HuH-7 (cell line): Measurements from ENCODE around the gene NRIP2.
"Not testable (repeated sequence)": the region's sequence is repeated elsewhere in the genome, so short reads cannot be mapped to it uniquely, and the experiment has no call there.

ENCODE experiments used
- DNase-seq: peaks from one replicate; pipeline ENCODE4 v3.0.0; 2011; ENCODE audit warnings: low spot score

NRIP2 gene, protein sequence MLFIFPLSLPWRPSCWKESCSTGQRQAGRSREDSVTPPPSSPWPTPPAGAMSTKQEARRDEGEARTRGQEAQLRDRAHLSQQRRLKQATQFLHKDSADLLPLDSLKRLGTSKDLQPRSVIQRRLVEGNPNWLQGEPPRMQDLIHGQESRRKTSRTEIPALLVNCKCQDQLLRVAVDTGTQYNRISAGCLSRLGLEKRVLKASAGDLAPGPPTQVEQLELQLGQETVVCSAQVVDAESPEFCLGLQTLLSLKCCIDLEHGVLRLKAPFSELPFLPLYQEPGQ

DNA sequence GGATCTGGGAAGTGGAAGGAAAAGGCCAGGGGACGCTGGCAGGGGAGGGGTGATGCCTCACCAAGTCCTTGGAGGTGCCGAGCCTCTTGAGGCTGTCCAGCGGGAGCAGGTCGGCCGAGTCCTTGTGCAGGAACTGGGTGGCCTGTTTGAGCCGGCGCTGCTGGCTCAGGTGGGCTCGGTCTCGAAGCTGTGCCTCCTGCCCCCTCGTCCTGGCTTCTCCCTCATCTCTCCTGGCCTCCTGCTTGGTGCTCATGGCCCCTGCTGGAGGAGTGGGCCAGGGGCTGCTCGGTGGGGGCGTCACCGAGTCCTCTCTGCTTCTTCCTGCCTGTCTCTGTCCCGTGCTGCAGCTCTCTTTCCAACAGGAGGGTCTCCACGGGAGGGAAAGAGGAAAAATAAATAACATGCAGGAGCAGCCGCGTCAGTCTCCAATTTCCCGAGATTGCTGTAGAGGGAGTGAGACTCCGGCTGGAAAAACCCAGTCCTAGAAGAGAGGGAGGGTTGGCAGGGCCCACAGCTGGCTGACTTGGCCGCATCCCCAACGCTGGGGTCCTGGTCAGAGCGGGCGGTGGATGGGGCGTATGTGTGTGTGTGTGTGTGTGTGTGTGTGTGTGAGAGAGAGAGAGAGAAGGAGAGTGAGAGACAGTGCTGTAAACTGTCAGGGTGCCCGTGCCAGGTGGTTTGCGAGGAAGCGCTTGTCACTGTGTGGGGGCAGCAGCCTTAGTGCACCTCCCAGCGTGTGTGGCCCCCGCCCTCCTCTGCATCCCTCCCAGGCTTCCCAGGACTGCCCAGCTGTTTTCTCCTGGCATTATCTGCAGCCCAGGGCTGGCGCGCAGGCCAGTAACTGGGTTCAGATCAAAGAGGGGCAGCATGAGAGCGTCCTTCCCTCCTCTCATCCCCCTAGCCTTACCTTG is at the start of gene NRIP2:
NRIP2 (minus strand) TSS at position 455 of the 911 bp plus-strand sequence; CDS start at position 403, 52 bp downstream.
- DNase-seq = no peak

DNA sequence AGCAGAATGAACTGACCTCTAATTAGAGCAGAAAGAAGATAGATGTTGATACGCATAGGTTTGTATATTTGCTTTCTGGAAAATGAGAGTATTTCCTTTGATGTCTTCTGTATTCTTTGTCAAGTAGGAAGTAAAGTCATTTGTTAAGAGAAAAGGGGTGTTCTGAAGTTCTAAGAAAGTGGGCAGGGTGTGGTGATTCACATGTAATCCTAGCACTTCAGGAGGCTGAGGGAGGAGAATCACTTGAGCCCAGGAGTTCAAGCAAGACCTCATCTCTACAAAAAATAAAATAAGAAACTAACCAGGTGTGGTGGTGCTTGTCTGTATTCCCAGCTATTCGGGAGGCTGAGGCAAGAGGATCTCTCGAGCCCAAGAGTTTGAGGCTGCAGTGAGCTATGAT is 45.0 kb upstream of the NRIP2 start:
- no peak for DNase-seq

DNA sequence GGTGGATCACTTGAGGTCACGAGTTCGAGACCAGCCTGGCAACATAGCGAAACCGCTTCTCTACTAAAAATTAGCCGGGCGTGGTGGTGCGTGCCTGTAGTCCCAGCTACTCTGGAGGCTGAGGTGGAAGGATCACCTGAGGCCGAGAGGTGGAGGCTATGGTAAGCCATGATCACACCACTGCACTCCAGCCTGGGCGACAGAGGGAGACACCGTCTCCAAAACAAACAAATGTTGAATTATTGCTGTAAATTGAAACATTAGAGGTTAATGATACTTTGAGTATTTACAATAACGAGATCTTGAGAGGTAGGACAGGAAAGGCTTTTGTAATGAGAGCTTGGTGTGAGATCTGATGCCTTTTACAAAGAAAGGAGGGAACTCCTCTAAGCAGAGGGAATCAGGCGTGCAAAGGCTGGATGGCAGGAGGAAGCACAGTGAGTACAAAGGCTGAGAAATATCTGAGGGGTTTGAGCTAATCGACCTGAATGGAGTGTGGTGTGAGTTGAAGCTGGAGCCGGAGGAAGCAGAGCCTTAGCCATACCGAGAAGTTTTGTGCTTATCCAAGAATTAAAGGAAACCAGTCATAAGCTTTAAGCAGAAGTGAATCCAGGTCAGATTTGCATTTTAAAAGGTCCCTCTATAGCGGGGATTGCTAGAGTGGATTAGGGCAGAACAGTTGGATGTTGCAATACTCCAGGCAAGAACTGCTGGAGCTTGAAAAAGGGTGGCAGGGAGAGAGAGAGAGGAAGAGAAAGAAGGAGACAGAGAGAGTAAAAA is 43.3 kb upstream of the NRIP2 start:
- DNase-seq = no peak

DNA sequence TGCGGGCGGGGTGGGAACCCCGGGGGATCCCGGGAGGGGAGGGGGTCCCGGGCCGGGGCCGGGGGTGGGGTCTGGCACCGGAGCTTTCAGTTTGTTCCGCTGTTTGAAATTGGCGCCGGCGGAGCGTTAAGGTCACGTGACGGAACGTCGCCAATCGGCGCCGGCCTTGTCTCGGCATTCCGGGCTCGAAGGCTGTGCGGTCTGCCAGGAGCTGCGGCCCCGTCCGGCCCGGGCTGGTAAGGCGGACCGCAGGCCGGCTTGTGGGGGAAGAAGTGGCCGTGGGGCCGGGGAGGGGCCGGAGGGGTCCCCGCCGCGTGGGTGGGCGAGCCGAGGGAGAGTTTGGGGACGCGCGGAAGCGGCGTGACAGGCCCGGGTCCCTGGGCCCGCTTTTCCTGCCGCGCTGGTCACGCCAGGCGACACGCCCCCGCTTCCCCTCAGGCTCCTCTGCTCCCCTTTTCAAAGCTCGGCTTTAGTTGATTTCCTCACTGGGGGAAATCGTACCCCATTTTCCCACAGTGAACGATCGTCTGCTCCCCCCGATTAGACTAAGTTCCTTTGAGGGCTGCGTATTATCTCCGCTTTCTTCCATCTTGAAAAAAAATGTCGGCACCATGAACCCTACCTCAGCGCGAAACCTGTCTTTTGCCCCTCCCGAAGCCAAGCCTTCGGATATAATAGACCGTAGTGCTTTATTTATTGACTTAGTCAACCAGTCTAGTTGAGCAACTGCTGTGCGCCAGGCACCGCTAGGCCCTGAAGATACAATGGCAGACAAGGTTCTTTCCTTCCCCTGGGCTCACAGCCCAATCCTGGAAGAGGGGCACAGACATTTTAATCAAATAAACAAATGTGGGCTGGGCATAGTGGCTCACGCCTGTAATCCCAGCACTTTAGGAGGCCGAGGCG is 42.5 kb upstream of the NRIP2 start, which contains the start of the genes FOXM1 and RHNO1:
FOXM1 (minus strand) TSS at position 128 of the 906 bp plus-strand sequence. CDS start 2,696 bp downstream, outside the sequence.
RHNO1 (plus strand) TSS at position 177 of the 906 bp plus-strand sequence. CDS start 8,144 bp downstream, outside the sequence.
- peak; percentile 89 for DNase-seq

DNA sequence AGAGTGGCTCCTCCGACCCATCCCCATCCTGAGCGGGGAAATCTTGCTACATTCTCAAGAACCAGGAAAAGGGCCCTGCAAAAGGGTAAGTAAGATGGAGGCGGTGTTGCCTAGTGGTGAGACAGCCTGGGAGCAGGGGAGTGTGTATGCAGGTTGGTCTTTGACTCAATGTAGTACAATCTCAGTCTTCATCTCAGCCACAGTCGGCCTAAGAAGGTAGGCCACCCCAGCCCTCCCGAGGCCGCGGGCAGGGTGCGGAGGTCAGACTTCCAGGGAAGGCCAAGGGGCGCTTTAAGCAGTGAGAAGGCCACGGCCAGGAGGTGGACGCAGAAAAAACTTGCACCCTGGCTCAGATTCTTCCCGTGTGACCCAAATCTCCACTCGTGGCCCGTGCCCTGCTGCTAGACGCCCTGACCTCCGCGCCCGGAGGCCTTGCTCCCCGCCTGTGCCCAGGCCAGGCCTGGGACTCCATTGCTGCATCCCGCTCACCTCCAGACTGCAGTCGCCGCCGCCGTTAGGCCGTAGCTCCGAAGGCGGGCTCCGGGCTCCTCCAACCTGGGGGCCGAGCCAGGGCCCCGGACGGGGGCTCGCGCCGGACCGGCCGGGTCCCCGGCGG is 41.7 kb upstream of the NRIP2 start:
- peak; percentile 30 for DNase-seq

DNA sequence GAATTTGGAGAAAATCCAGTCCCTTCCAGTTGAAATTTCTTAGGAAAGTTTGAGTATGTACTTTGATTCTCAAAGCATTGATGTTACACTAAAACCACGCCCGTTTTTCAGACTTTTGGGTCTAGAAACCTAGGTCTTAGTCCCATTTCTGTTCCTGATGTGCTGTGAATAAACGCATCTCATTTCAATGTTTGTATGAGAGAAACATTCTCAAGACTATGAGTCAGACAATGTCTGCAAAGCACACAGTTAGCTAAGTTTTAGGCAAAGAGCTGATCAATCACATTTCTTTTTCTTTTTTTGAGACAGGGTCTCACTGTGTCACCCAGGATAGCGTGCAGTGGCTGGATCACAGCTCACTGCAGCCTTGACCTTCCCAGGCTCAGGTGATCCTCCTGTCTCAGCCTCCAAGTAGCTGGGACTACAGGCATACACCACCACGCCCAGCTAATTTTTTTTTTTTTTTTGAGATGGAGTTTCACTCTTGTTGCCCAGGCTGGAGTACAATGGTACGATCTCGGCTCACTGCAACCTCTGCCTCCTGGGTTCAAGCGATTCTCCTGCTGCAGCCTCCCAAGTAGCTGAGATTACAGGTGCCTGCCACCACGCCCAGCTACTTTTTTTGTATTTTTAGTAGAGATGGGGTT is 34.3 kb upstream of the NRIP2 start:
- not testable (repeated sequence) for DNase-seq

DNA sequence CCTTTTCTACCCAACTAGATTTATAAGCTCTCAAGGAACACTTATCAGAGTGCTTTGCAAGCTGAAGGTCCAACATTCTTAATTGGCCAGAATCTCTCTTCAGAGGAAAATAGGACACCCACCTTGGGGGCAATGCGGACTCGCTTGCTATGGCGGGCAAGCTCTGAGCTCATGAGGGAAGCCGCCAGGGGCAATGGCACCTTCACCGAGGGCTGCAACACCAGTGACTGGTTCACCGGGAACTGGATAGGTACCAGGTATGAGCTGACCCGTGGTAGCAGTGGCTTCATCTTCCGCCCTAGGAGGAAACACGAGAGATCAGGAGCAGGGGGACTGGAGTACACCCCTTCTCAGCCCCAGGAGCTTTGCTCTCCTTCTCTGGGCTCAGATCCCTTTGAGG is 29.4 kb upstream of the NRIP2 start:
- no peak for DNase-seq

DNA sequence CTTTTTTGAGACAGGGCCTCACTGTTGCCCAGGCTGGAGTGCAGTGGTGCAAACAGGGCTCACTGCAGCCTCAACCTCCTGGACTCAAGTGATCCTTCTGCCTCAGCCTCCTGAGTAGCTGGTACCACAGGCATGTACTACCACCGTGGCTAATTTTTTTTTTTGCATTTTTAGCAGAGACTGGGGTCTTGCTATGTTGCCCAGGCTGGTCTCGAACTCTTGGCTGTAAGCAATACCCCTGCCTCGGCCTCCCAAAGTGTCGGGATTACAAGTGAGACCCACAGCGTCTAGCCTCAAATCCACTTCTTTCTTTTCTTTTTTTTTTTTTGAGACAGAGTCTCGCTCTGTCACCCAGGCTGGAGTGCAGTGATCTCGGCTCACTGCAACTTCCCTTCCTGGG is 28.6 kb upstream of the NRIP2 start:
- DNase-seq = not testable (repeated sequence)

DNA sequence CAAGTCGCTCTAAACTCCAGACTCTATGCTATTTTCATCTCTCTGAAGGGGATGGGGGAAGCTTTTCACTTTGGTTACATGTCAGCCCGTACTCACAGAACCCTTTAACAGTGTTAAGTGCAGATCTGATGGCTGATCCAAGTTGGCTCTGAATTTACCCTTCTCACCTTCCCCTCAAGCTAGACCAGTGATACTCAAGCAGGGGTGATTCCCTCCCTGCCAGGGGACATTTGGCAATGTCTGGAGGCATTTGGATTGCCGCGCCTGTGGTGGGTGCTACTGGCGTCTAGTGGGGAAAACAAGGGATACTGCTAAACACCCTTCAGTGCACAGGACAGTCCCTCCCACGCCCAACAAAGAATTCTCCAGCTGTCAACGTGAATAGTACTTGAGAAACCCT is 28.0 kb upstream of the NRIP2 start:
- no peak for DNase-seq

DNA sequence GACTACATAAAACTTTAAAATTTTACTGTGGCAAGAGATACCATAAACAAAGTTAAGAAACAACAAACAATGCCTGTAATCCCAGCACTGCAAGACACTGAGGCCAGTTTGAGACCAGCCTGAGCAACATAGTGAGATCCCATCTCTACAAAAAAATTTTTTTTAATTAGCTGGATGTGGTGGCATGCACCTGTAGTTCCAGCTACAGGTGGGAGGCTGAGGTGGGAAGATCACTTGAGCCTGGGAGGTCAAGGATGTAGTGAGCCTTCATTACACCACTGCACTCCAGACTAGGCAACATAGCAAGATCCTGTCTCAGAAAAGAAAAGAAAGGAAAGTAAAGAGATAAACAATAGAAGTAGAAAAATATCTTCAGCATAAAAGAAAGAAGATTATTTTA is 25.3 kb upstream of the NRIP2 start:
- DNase-seq = no peak

DNA sequence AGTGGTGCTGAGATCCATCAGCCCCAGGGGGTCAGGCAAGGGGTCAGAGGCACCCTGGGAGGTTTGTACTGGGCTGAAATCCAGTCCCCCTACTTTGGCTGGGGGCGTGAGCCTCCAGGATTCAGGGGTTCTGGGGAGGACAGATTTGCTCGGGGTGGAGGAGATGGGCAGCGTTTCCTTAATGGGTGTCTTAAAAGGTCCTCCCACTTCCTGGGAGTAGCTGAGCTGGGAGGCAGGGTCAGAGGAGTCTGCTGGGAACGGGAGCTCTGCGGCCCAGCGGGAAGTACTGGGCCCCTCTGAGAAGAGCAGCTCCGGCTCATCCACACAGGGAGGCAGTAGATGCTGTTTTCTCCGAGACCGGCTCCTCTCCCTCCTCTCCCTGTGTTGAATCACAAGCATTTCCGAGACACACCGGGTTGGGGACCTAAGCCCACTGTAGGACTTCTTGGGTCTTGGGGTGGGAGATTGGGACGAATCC is 24.1 kb upstream of the NRIP2 start:
- no peak for DNase-seq

DNA sequence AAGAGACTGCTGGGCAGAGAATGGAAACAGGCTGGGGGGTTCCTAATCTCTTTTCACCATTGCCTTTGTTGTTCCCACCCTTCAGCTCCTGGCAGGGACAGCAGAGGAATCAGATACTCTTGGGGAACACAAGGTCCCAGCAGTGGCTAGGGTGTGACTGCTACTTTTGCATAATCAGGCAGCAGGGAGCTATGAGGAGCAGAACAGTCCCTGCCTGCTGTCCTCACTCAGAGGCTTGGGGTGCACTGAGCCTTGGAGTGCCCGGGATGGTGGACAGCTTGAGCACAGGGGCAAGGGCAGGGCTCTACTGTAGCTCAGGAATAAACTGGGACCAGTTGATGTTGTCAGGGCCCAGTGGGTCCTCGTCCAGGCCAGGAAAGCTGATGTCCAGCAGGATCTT is 23.5 kb upstream of the NRIP2 start:
- no peak for DNase-seq

DNA sequence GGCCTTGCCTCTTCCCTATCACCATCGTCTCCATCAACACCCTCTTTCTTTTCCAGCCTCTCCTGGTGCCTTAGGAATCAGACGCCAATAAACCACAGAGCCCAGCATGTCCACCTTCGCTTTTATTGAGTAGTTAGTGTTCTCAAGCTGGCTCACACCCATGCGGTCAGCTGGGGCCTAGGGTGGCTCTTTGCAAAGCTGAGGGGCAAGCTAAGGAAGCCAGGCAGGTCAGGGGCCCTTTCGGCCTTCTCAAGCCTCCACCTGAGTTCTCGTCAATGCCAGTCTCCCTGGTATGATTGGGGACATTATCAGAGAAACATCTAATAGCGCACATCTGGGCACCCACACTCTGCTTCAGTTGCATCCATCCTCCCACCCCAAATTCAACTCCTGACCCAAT is 22.7 kb upstream of the NRIP2 start:
- no peak for DNase-seq

DNA sequence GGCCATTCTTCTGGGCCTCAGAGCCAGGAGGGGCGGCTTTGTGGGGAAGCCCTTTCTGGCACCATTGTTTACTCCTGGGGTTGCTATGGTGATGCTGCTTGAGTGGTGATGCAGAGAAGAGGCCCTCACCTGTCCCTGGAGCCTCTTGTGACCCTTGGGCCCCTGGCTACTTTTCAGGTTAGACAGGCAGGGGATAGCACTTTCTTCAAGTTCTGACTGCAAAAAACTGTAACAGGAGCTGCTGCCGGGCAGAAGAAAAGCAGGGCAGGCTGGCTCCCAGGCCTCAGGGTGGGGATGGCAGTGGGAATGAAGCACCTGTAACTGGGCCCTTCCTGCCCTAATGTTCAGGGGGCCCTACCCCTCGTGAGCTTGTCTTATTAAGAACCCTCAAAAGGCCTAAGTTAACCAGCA is 22.2 kb upstream of the NRIP2 start, which contains the start of gene TEX52:
TEX52 (minus strand) TSS at position 19 of the 411 bp plus-strand sequence; CDS start at position 6, 13 bp downstream.
- DNase-seq = no peak

DNA sequence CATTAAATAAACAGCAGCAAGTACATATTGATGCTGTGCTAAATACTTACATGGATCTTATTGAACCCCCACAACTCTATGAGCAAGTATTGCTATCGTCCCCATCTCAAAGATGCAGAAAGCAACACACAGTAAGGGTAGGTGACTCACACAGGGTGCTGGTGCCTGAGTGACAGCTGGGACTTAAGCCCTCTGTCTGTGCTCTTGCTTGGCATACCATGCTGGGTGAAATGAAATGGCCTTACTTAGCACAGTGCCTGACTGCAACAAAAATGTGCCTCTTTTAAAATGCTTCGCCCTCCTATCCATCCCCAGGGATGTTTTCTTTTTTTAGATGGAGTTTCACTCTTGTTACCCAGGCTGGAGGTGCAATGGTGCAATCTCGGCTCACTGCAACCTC is 21.2 kb upstream of the NRIP2 start:
- DNase-seq = no peak

DNA sequence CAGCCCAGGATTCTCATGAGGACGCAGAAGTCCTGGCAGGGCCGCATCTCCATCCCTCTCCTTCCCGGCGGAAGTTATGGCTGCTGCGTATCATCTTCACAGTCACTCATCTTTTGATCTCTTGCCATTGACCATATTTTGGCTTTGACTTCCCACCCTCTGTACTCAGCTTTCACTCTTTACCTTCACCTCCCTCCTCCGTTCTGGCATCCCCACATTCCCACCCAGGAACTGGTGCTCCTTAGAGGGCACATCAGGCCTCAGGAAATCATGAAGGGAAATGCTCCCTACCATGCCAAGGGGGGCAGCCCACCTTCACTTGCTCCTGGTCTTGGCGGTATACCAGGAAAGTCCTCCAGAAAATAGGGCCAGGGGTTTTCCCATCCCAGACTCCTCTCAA is 20.7 kb upstream of the NRIP2 start:
- DNase-seq = no peak

DNA sequence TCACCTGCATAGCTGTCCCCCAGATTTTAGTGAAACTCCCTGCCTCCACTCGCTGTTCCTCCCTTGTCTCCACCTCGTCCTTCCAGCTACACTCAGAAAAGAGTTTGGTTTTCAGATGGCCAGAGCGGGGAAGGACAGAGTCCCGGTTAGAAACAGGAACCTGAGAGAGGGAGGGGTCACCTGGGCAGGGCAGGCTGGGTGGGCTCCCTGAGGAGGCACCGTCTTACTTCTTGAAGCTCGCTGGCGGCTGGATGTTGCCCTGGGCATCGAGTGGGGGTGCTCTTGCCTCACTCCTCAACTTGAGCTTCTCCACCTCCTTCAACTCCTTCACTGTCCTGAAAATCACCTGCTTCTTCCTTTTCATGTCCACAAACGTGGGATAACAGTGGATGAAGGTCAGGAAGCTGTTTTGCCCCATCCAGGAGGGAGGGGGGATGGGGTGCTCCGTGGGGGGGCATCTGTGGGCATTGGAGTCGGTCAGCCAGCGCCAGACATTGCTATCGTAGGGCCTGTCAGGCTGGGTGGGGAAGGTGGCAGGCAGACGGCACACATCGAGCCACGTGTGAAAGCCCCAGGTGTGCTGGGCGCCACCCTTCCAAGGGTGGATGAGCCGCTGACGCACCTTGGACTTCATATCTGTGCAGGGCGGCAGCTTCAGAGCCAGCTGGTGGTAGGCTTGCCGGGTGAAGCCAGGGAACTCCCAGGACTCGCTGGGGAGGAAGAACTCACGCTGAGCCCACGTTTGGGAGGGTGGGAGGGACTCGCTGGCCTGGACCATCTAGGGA is 20.0 kb upstream of the NRIP2 start:
- DNase-seq = no peak

DNA sequence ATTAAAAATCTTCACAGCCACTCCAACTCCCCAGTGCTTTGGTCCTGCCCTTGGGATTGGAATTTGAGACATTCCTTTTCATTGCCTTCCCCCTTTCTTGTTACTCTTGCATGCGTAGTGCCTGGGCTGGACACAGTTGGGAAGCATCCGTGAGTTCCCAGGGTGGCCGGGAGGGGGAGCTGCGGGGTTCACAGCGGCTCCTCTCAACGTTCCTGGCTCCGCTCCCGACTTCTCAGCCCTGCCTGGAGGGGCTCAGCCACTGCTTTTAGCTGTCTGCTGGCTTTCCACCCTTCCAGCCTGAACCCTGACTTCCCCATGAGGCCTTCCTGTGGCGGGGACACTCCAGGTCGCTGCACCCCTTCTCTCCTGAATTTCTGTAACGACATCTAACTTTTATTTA is 18.8 kb upstream of the NRIP2 start:
- DNase-seq = peak; percentile 90

DNA sequence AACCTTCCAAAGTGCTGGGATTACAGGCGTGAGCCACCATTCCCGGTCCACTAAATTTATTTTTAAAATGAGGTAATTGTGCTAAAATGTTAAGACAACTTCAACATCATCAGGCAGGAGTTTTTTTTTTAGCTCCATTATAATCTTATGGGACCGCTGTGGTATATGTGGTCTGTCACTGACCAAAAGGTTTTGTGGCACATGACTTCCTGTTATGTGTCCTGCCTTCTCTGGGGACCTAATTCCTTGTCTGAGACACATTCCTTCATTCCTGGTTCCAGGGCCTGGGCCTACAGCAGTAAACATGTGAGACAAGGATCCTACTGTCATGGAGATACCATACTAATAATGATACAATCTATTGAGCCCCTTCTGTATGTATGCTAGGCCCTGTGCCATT is 17.1 kb upstream of the NRIP2 start:
- DNase-seq = no peak
